Measurements from ENCODE around the gene VWF.
"Not testable (repeated sequence)": the region's sequence is repeated elsewhere in the genome, so short reads cannot be mapped to it uniquely, and the experiment has no call there.

Gene VWF

GRCh38 chr12:6124411-6125309 lies at the start of gene VWF:
VWF (minus strand) TSS chr12:6124670; CDS start chr12:6123196, 1,474 bp downstream.
- DNase-seq = no peak

- DNase-seq = no peak
Observed at GRCh38 chr12:6172862-6173261, 48.4 kb upstream of the VWF start.

- DNase-seq = no peak
Observed at GRCh38 chr12:6172086-6172485, 47.6 kb upstream of the VWF start.

DNA sequence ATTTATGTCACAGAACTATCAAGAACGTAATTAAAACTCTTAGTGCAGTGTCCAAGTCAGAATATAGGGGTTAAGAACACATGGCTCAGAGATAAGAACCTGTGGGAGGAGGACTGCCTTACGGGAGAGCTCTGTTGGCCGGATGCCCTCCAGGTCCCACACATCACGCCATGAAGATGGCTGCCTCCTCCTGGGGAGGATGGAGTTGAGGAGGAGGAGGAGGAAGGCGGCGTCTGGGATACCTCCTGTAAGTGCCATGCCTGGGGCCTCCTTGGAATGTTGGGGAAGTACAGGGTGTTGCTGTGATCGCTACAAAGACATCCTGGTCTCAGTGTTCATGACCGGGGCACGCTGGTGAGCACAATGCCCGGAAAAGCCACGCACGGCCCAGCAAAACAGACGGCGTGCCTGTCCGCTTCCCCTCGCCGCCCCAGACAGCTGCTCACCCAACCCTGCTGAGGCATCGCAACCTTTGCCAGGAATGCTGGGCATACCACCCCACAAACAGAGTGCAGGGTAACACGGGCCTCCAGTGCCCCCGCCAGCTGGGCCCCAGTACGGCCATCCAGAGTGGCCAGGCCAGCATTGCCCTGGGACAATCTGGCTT lies 47.0 kb upstream of the VWF start:
- DNase-seq = peak; percentile 92

DNA sequence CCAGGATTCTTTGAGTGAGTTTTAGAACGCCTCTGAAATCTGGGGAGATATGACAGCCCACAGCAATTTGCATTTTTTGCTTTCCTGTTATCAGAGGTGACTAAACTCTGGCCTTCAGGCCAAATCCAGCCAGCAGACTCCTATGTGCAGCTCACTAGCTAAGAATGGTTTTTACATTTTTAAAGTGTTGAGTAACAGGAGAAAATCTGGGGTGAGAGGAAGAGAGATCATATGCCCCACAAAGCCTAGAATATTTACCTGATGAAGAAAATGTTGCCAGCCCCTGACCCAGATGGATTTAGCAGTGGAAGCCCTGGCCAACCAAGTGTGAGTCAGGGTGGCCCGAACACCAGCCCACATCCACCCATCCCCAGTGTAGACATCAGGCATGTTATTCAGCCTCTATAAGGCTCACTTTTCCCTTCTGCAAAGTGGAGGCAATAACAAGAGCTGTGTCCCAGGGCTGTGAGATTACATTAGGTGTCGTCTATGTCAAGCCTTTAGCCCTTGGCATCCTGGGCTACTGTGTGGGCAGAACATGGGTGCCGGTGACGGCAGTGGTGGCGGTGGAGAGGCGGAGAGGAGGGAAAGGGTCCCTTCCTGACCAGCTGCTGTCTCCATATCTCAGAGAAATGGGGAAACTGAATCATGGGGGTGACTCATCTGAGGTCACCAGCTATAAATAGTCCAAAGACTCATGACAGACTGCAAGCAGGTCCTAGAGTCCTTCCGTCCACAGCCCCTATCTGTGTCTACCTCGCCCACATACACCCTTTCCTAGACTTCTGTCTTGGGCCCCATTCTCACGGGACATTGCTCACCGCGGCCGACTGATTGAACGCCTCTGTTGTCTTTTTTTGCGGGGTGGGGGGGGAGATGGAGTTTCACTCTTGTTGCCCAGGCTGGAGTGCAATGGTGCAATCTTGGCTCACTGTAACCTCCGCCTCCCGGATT lies 43.1 kb upstream of the VWF start:
- DNase-seq = peak; percentile 96

- no peak for DNase-seq
Observed at GRCh38 chr12:6166808-6167207, 42.3 kb upstream of the VWF start.

DNA sequence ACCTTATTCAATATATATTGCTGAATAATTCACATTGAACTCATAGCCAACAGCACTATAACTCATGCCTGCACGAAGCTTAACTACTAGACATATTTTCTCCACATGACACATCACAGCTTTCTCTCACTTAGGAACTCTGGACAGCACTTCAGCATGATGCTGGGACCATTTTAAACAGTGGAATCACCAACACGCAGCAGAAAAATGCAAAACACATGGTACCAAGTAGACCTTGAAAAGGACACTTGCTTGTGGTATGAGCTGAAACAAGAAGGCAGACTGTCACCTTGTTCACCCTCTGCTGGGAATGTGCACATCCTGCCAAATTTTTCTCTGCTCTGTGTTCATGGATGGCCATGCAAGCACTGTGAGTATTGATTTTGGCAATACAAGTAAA lies 40.9 kb upstream of the VWF start:
- no peak for DNase-seq

GRCh38 chr12:6163416-6164060 lies 39.1 kb upstream of the VWF start:
- DNase-seq = no peak

- DNase-seq = peak; percentile 76
Observed at GRCh38 chr12:6161124-6161882, 36.8 kb upstream of the VWF start.

DNA sequence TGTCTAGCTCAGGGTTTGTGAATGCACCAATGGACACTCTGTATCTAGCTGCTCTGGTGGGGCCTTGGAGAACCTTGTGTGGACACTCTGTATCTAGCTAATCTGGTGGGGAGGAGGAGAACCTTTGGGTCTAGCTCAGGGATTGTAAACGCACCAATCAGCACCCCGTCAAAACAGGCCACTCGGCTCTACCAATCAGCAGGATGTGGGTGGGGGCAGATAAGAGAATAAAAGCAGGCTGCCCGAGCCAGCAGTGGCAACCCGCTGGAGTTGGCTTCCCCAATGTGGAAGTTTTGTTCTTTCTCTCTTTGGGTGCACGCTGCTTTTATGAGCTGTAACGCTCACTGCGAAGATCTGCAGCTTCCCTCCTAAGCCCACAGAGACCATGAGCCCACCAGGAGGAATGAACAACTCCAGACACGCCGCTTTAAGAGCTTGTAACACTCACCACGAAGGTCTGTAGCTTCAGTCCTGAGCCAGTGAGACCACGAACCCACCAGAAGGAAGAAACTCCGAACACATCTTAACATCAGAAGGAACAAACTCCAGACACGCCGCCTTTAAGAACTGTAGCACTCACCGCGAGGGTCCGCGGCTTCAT lies 35.7 kb upstream of the VWF start:
- not testable (repeated sequence) for DNase-seq

- not testable (repeated sequence) for DNase-seq
Observed at GRCh38 chr12:6159166-6160011, 34.9 kb upstream of the VWF start.

GRCh38 chr12:6158749-6159148 lies 34.3 kb upstream of the VWF start:
- DNase-seq = no peak

GRCh38 chr12:6158255-6158654 lies 33.8 kb upstream of the VWF start:
- no peak for DNase-seq

DNA sequence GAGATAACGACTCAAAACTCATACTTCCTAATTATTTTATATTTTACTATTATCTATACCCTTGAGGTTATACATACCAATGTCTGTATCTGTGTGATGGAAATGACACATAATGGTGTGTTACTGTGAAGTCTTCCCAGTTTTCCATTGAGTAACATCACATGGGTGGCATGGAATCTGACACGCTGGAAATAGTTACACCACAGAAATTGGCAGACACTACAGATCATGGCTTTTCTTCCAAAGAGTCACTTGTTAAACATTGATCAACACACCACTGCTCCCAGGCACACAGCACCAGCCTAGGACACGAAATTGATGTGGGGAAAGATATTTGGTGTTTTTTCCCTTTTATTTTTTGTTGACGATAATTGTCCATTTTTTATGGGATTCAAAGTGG lies 33.0 kb upstream of the VWF start:
- no peak for DNase-seq

GRCh38 chr12:6154730-6155459 lies 30.4 kb upstream of the VWF start:
- no peak for DNase-seq

DNA sequence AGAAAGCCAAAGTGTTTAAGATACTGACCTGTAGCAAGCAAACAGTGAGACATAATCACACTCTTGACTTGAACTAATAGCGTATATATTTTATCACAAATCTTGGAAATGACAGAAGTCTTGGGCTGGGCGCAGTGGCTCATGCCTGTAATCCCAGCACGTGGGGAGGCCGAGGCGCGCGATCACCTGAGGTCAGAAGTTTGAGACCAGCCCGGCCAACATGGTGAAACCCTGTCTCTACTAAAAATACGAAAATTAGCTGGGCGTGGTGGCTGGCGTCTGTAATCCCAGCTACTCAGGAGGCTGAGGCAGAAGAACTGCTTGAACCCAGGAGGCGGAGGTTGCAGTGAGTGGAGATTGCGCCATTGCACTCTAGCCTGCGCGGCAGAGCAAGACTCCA lies 24.3 kb upstream of the VWF start:
- DNase-seq = not testable (repeated sequence)

DNA sequence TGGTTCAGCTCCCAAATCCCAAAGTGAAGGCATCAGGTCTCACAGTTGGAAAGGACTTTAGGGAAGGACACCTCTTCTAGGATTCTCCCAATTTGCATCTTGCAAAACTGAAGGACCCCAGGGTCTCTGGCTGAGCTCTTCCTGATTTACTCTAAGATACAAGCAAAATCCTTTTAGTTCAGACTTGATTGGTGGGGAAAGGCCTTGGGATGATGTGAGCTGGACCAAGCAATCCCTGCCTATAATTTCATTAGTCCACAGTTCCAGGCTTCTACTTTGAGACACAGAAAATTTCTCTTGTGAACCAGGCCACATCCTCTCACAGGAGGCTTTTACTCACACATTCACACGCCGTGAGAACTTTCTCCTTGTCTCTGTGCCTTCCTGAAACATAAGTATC lies 23.6 kb upstream of the VWF start:
- no peak for DNase-seq

DNA sequence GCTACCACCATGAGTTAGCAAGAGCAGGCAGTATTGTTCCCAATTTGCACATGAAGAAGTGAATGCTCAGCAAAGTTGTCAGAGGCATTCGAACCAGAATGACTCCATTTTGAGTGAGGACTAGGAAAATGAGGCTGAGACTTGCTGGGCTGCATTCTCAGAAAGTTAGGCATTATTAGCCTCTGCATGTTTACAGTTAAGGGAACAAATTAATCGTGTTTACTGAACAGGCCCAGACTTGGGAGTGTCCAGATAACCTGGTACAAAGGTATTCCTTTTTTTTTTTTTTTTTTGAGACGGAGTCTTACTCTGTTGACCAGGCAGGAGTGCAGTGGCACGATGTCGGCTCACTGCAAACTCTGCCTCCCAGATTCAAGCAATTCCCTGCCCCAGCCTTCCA lies 22.5 kb upstream of the VWF start:
- no peak for DNase-seq

GRCh38 chr12:6146509-6146908 lies 22.0 kb upstream of the VWF start:
- no peak for DNase-seq

GRCh38 chr12:6145564-6145963 lies 21.1 kb upstream of the VWF start:
- DNase-seq = no peak

Measured in NCI-H226 (cell line).